Natural killer cell treated with Interleukin-12 subunit alpha and Interleukin-12 subunit beta and Interleukin-15 and Interleukin-18, amount 100 ng/mL, for 72 hours (primary cell): ENCODE data around the gene RERE. TPM values are rescaled to one million over a fixed set of nuclear protein-coding genes. Genes with fewer than 3 reads are reported as not detected.
"Not testable (repeated sequence)": the region's sequence is repeated elsewhere in the genome, so short reads cannot be mapped to it uniquely, and the experiment has no call there.

ENCODE experiments used
- ATAC-seq, 2 donors: fragments of 150-1000 bp; cut with Tn5 transposase in 1 of 2; sonication (Bioruptor Pico), chemical (Tn5 transposase) in 1 of 2; 2 replicates each; pipeline ENCODE4 v1.10.0; 2021
- DNase-seq: peaks from one replicate; pipeline ENCODE4 v3.0.0; 2022; ENCODE audit warnings: low spot score
- H3K27ac Mint-ChIP-seq, 2 donors: 1 replicate in 1 of 2; 2 replicates in 1 of 2; pipeline ENCODE4 v1.8.0; 2022; ENCODE audit warnings: mixed read lengths in 2 of 2, mild to moderate bottlenecking in 1 of 2, moderate library complexity in 1 of 2
- H3K27me3 Mint-ChIP-seq, 2 donors: 1 replicate in 1 of 2; 2 replicates in 1 of 2; pipeline ENCODE4 v1.8.0; 2022; ENCODE audit warnings: mixed read lengths in 2 of 2
- H3K36me3 Mint-ChIP-seq: one replicate; pipeline ENCODE4 v1.8.0; 2022; ENCODE audit warnings: mixed read lengths
- H3K4me1 Mint-ChIP-seq, 2 donors: 1 replicate in 1 of 2; 2 replicates in 1 of 2; pipeline ENCODE4 v1.8.0; 2022; ENCODE audit warnings: low read depth in 2 of 2, mixed read lengths in 2 of 2, mild to moderate bottlenecking in 1 of 2
- H3K4me3 Mint-ChIP-seq: one replicate; pipeline ENCODE4 v1.8.0; 2022; ENCODE audit warnings: mixed read lengths
- H3K9me3 Mint-ChIP-seq: 2 replicates; pipeline ENCODE4 v1.8.0; 2022; ENCODE audit warnings: mixed read lengths
- total RNA-seq, 2 donors: library from RNA; stranded (reverse); gene quantifications; one replicate each; pipeline ENCODE4 v1.2.3, GENCODE V29; 2022

The RERE gene
- total RNA-seq, 2 donors from 2014 or later = 38.2 to 72.4 TPM

DNA sequence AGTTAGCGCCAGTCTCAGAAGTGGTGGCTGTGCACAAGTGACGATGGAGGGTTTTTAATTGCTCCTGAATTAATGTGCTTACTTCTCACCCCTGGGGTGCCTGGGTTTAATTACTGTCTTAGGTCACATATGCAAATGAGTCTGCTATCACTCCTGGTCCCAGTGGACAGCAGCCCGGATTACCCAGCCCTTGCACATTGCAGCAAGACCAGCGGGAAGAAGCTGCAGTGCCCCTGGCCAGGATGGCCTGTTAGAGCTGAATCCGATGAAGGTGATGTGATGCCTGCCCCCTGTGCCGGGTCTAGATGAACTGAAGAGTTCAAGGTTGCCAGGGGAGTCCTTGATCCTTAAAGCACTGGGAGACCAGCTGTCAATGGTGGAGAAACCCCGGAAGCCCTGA, 36.8 kb upstream of the RERE start:
- Mint-ChIP-seq H3K4me1 (peaks cover 10 to 12% of the 10 kb centered on the region in 2 donors), H3K27me3 (no peaks in the 10 kb centered on the region), H3K27ac (peak overlapping the region in 1 of 2 donors; percentile 31), H3K36me3 (no peaks in the 10 kb centered on the region), H3K4me3 (no peak overlapping the region), H3K9me3 (no peaks in the 10 kb centered on the region)
- DNase-seq (no peak), ATAC-seq (no peak)

DNA sequence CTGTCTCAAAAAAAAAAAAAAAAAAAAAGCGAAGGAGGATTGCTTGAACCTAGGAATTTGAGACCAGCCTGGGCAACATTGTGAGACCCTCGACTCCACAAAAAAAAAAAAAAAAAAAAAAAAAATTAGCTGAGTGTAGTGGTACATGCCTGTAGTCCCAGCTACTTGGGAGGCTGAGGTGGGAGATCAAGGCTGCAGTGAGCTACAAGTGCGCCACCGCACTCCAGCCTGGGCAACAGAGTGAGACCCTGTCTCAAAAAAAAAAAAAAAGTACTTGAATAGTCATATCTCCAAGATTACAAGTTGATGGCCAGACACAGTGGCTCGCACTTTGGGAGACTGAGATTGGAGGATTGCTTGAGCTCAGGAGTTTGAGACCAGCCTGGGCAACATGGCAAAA, 33.6 kb upstream of the RERE start:
- peak overlapping the region in 1 of 2 donors; percentile 74 for H3K27ac Mint-ChIP-seq
- no peaks in the 10 kb centered on the region for H3K9me3 Mint-ChIP-seq
- no peaks in the 10 kb centered on the region for H3K27me3 Mint-ChIP-seq
- ATAC-seq = no peak
- DNase-seq = no peak
- no peaks in the 10 kb centered on the region for H3K4me1 Mint-ChIP-seq
- no peaks in the 10 kb centered on the region for H3K36me3 Mint-ChIP-seq
- H3K4me3 Mint-ChIP-seq = no peak overlapping the region

DNA sequence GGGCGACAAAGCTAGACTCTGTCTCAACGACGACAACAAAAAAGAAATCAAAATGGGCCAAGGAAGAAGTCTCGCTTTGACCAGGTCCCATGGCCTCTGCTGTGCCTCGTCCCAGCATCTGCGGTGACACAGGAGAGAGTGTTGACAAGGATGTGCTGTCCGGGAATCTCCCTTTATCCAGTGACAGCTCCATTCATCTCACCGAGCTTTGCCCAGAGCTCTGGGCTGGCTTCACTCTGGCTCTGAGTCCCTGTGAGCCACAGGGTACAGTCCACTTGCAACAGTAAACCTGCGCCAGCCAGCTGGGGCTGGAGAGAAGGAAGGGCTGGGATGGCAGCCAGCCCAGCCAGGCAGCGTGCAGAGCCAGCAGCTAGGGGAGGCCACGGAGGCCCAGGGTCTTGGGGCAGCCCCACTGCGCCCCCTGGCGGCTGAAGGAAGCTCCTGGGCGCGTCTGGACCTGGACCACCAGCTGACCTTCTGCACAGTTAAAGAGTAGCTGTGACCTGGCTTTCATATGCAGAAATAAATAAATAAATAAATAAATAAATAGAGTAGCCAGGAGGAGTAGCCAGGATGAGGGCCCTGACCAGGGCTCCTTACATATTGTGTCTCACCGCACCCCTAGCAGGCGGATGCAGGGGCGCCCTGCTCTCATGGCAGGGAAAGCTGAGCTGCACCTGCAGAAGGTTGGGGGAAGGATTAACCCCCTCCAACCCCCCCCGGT, 31.4 kb upstream of the RERE start:
- Mint-ChIP-seq H3K4me3 (no peak overlapping the region), H3K27me3 (no peaks in the 10 kb centered on the region), H3K27ac (no peak overlapping the region), H3K36me3 (no peaks in the 10 kb centered on the region), H3K4me1 (no peaks in the 10 kb centered on the region), H3K9me3 (no peaks in the 10 kb centered on the region)
- ATAC-seq (peak; percentile 85 to 91), DNase-seq (peak; percentile 74)

DNA sequence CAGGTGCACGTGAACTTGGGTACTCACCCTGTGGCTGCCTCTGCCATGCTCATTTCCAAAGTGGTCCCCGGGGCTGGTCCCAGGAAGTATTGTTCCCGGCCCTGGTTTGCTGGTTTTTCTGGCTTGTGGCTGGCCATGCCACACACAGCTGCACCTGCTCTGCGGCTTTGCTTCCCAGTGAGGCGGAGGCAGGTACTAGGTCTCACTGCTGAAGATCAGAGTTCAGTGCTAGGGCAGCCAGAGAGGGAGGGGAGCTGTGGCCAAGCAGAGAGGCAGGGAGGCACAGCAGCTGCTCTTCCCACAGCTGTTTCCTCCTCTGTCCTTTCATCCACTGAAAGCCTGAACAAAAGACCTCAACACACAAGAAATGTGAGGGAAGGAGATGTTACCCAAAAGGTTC, 30.6 kb upstream of the RERE start:
- Mint-ChIP-seq H3K4me1 (no peaks in the 10 kb centered on the region), H3K9me3 (no peaks in the 10 kb centered on the region), H3K27ac (no peak overlapping the region), H3K27me3 (no peaks in the 10 kb centered on the region), H3K4me3 (no peak overlapping the region), H3K36me3 (no peaks in the 10 kb centered on the region)
- DNase-seq = no peak
- no peak for ATAC-seq

DNA sequence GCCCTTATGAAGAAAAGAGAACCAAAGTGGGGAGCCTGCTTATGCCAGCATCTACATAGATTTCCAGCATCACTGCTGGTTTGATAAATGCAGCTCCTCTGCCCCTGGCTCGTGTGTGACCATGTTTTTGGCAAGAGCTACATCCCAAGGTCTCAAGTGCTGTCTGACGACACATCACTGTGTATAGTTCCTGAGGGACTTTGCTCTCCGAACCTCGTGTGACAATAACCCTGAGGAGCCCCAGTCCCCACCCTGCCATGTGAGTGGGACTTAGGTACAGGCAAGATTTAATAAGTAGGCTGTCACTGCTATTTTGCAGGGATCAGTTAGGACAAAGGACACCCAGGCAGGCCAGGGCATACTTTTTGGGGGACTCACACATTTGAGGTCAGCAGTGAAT, 28.8 kb upstream of the RERE start:
- H3K9me3 Mint-ChIP-seq = no peaks in the 10 kb centered on the region
- DNase-seq (no peak), ATAC-seq (no peak)
- no peaks in the 10 kb centered on the region for H3K27me3 Mint-ChIP-seq
- H3K4me3 Mint-ChIP-seq = no peak overlapping the region
- H3K27ac Mint-ChIP-seq = no peak overlapping the region
- no peaks in the 10 kb centered on the region for H3K36me3 Mint-ChIP-seq
- H3K4me1 Mint-ChIP-seq = no peaks in the 10 kb centered on the region

GRCh38 chr1:8845104-8846097, 28.0 kb upstream of the RERE start:
- H3K36me3 Mint-ChIP-seq = no peaks in the 10 kb centered on the region
- H3K27ac Mint-ChIP-seq = no peak overlapping the region
- DNase-seq (no peak), ATAC-seq (no peak)
- no peaks in the 10 kb centered on the region for H3K27me3 Mint-ChIP-seq
- H3K4me1 Mint-ChIP-seq = no peaks in the 10 kb centered on the region
- no peak overlapping the region for H3K4me3 Mint-ChIP-seq
- H3K9me3 Mint-ChIP-seq = no peaks in the 10 kb centered on the region

- Mint-ChIP-seq H3K4me1 (no peaks in the 10 kb centered on the region), H3K9me3 (no peaks in the 10 kb centered on the region), H3K27me3 (no peaks in the 10 kb centered on the region), H3K36me3 (no peaks in the 10 kb centered on the region), H3K4me3 (no peak overlapping the region), H3K27ac (no peak overlapping the region)
- no peak for ATAC-seq
- no peak for DNase-seq
Measured at GRCh38 chr1:8844501-8845006, 27.1 kb upstream of the RERE start.

DNA sequence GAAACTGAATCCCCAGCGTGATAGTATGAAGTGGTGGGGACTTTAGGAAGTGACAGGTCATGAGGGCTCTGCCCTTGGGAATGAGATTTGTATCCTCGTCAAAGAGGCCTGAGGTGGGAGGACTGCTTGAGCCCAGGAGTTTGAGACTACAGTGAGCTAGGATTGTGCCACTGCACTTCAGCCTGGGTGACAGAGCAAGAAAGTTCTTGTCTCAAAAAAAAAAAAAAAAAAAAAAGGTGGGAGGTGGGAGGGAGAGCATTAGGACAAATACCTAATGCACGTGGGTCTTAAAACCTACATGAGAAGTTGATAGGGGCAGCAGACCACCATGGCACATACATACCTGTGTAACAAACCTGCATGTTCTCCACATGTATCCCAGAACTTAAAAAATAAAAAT, 24.0 kb upstream of the RERE start:
- ATAC-seq (no peak), DNase-seq (no peak)
- no peak overlapping the region for H3K27ac Mint-ChIP-seq
- H3K27me3 Mint-ChIP-seq = no peaks in the 10 kb centered on the region
- no peaks in the 10 kb centered on the region for H3K9me3 Mint-ChIP-seq
- no peaks in the 10 kb centered on the region for H3K36me3 Mint-ChIP-seq
- H3K4me1 Mint-ChIP-seq = no peaks in the 10 kb centered on the region
- H3K4me3 Mint-ChIP-seq = no peak overlapping the region

- Mint-ChIP-seq H3K27me3 (no peaks in the 10 kb centered on the region), H3K27ac (no peak overlapping the region), H3K4me1 (no peaks in the 10 kb centered on the region), H3K9me3 (no peaks in the 10 kb centered on the region), H3K4me3 (no peak overlapping the region), H3K36me3 (no peaks in the 10 kb centered on the region)
- DNase-seq (no peak), ATAC-seq (no peak)
Measured at GRCh38 chr1:8839990-8840389, 22.6 kb upstream of the RERE start.

- Mint-ChIP-seq H3K4me3 (no peak overlapping the region), H3K4me1 (no peaks in the 10 kb centered on the region), H3K9me3 (no peaks in the 10 kb centered on the region), H3K27me3 (no peaks in the 10 kb centered on the region), H3K36me3 (no peaks in the 10 kb centered on the region), H3K27ac (no peak overlapping the region)
- ATAC-seq = no peak
- no peak for DNase-seq
Measured at GRCh38 chr1:8835941-8836643, 18.7 kb upstream of the RERE start.

DNA sequence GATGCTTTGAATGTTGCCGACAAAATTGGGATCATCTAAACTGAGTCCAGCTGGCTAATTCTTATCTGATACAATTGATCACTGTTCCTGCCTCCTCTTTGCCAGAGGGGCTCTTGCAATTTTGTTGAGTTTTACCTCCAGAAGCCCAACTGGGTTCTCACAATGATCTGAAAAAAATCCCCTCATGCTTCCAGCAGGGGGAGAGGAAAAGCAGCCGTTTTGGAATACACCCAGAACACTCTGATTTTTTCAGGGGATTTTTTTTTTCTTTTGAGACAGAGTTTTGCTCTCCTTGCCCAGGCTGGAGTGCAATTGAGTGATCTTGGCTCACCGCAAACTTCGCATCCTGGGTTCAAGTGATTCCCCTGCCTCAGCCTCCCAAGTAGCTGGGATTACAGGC, 13.9 kb upstream of the RERE start:
- DNase-seq = no peak
- H3K4me3 Mint-ChIP-seq = no peak overlapping the region
- no peak overlapping the region for H3K27ac Mint-ChIP-seq
- no peaks in the 10 kb centered on the region for H3K36me3 Mint-ChIP-seq
- ATAC-seq = no peak
- peaks cover 9 to 13% of the 10 kb centered on the region in 2 donors for H3K4me1 Mint-ChIP-seq
- H3K9me3 Mint-ChIP-seq = no peaks in the 10 kb centered on the region
- H3K27me3 Mint-ChIP-seq = peaks cover 0 to 3% of the 10 kb centered on the region in 2 donors

DNA sequence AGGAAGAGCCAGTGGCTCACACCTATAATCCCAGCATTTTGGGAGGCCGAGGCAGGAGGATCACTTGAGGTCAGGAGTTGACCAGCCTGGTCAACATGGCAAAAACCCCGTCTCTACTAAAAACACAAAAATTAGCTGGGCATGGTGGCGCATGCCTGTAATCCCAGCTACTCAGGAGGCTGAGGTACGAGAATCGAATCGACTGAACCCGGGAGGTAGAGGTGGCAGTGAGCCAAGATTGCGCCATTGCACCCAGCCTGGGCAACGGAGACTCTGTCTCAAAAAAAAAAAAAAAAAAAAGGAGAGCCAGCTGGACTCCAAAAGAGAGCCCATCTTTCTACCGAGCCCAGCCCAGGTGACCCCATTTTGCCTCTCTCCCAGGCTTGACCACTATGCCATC, 13.3 kb upstream of the RERE start:
- not testable (repeated sequence) for H3K27me3 Mint-ChIP-seq, DNase-seq, H3K36me3 Mint-ChIP-seq, ATAC-seq, H3K9me3 Mint-ChIP-seq, H3K27ac Mint-ChIP-seq, H3K4me3 Mint-ChIP-seq
- H3K4me1 Mint-ChIP-seq = peaks cover 9 to 17% of the 10 kb centered on the region in 2 donors

DNA sequence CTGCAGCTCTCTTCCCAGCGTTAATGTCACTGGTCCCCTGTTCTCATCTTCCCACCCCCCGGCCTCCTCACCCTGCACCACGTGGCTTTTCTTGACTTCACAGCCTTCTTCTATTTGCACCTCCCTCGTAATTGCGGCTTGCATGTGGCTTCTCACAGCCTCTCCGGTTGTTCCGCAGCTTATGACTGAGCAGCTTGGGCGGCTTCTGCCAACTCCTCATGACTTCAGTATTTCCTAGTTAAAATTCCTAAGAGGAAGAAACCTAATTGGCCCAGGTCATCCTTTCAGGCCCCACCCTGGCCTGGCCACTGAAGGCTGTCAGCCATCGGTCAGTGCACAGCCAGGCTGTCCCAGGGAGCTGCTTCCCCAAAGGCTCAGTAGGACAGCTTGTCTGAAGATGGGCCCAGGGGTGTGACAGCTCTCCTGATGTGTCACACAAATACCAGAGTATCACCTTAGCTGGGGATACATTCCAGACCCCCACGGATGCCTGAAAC, 8.6 kb upstream of the RERE start:
- peak; percentile 75 to 84 for ATAC-seq
- no peak overlapping the region for H3K27ac Mint-ChIP-seq
- peak; percentile 69 for DNase-seq
- H3K4me1 Mint-ChIP-seq = peaks cover 9 to 20% of the 10 kb centered on the region in 2 donors
- peak overlapping the region; percentile 2 for H3K4me3 Mint-ChIP-seq
- peaks cover 0 to 5% of the 10 kb centered on the region in 2 donors for H3K27me3 Mint-ChIP-seq
- H3K9me3 Mint-ChIP-seq = no peaks in the 10 kb centered on the region
- H3K36me3 Mint-ChIP-seq = no peaks in the 10 kb centered on the region
